GM12878 (cell line): ENCODE measurements around the gene SPATS2L. TPM values are rescaled to one million over a fixed set of nuclear protein-coding genes. Genes with fewer than 3 reads are reported as not detected.

Experiments
- ATAC-seq: fragments of 200-7000 bp; cut with Tn5 transposase; 3 replicates; pipeline ENCODE4 v1.9.1; 2020; ENCODE audit warnings: mild to moderate bottlenecking, moderate library complexity
- BruUV-seq: library from RNA; stranded (reverse); fragments of 400-500 nt; replicated peaks from 2 replicates; lab custom pipeline; 2021; lab: Mats Ljungman, UMichigan
- CTCF ChIA-PET: fragments of 300-600 bp; sonication (Branson Sonifier 250); formaldehyde crosslinking; extraction: SDS; loops from one replicate; lab custom pipeline; 2021; ENCODE audit warnings: inconsistent platforms; lab: Yijun Ruan, JAX
- POLR2A ChIA-PET: fragments of 350-600 bp; formaldehyde crosslinking; extraction: SDS; loops from one replicate; lab custom pipeline; 2021; ENCODE audit warnings: inconsistent platforms; lab: Charles Lee
- RAD21 ChIA-PET: fragments of 300-600 bp; sonication (Branson Sonifier 250); formaldehyde crosslinking; loops from one replicate; lab custom pipeline; 2023; ENCODE audit warnings: antibody characterized with exemption; ENCODE audit not compliant: unreplicated experiment; lab: Charles Lee
- SMC1A ChIA-PET: fragments of 300-600 bp; sonication (Branson Sonifier 250); formaldehyde crosslinking; loops from one replicate; lab custom pipeline; 2023; ENCODE audit not compliant: unreplicated experiment, uncharacterized antibody; lab: Charles Lee
- DNase-seq: peaks from one replicate; pipeline ENCODE4 v3.0.0-alpha.2; 2011; ENCODE audit warnings: low read depth, low spot score
- FAIRE-seq: peaks from 3 replicates; lab custom pipeline; 2011; peaks lifted over from hg19 to GRCh38; lab: Jason Lieb, UNC
- H2AFZ ChIP-seq: 2 replicates; pipeline ENCODE4 v1.6.0; 2011; ENCODE audit warnings: low read depth, low read length, control low read depth; ENCODE audit not compliant: control insufficient read depth
- H3K27ac ChIP-seq: 2 replicates; pipeline ENCODE4 v1.5.1; 2011; ENCODE audit warnings: control low read depth; ENCODE audit not compliant: control insufficient read depth, insufficient read depth
- H3K27me3 ChIP-seq, 2 experiments: replicated peaks in 1 of 2; 2 replicates each; pipeline versions ENCODE4 v1.6.0 to v1.6.1; 2011; ENCODE audit warnings: low read length in 1 of 2; ENCODE audit not compliant: control insufficient read depth in 2 of 2, insufficient read depth in 2 of 2
- H3K36me3 ChIP-seq, 2 experiments: 2 replicates each; pipeline ENCODE4 v1.5.1; 2011; ENCODE audit warnings: low read length in 1 of 2; ENCODE audit not compliant: control insufficient read depth in 2 of 2, insufficient read depth in 2 of 2
- H3K4me1 ChIP-seq: 2 replicates; pipeline ENCODE4 v1.6.1; 2011; ENCODE audit warnings: mild to moderate bottlenecking, low read length, moderate library complexity, mixed read lengths; ENCODE audit not compliant: control insufficient read depth, insufficient read depth
- H3K4me2 ChIP-seq: 2 replicates; pipeline ENCODE4 v1.6.0; 2011; ENCODE audit warnings: control low read depth; ENCODE audit not compliant: control insufficient read depth, insufficient read depth
- H3K4me3 ChIP-seq: fragments of 200-600 bp; sonication (generic); 2 replicates; pipeline ENCODE4 v1.5.1; 2016
- H3K79me2 ChIP-seq: 2 replicates; pipeline ENCODE4 v1.6.0; 2011; ENCODE audit warnings: low read length; ENCODE audit not compliant: control insufficient read depth, insufficient read depth
- H3K9ac ChIP-seq: 2 replicates; pipeline ENCODE4 v1.8.0; 2011; ENCODE audit warnings: low read length, control low read depth, mixed read lengths; ENCODE audit not compliant: control insufficient read depth, insufficient read depth
- H3K9me3 ChIP-seq: replicated peaks from 3 replicates; pipeline ENCODE4 v1.5.1; 2011; ENCODE audit warnings: mild to moderate bottlenecking, low read length; ENCODE audit not compliant: control insufficient read depth, insufficient read depth
- H4K20me1 ChIP-seq: 2 replicates; pipeline ENCODE4 v1.6.0; 2011; ENCODE audit not compliant: control insufficient read depth, insufficient read depth
- BHLHE40 ChIP-seq, 2 experiments: fragments of 450-650 bp in 1 of 2; IDR thresholded peaks; 2 replicates each; pipeline ENCODE4 v1.6.1; 2011 to 2017; ENCODE audit warnings: low read depth in 2 of 2, borderline replicate concordance in 1 of 2, improper control_type of control experiment in 1 of 2, low read length in 1 of 2, mild to moderate bottlenecking in 1 of 2
- CHD1 ChIP-seq: IDR thresholded peaks from 2 replicates; pipeline ENCODE4 v1.6.1; 2012; ENCODE audit warnings: low read depth, low read length, improper control_type of control experiment
- CUX1 ChIP-seq: IDR thresholded peaks from 2 replicates; pipeline ENCODE4 v1.6.1; 2012; ENCODE audit warnings: improper control_type of control experiment, low read depth, low read length; ENCODE audit not compliant: insufficient replicate concordance
- GATAD2B ChIP-seq: fragments of 450-650 bp; conservative IDR thresholded peaks from 2 replicates; pipeline ENCODE4 v1.6.1; 2017; ENCODE audit warnings: low read depth, mild to moderate bottlenecking, moderate library complexity
- KDM1A ChIP-seq: fragments of 200-600 bp; sonication (generic); IDR thresholded peaks from 2 replicates; pipeline ENCODE4 v1.6.1; 2016; ENCODE audit warnings: borderline replicate concordance
- MEF2A ChIP-seq: IDR thresholded peaks from 2 replicates; pipeline ENCODE4 v1.6.1; 2011; ENCODE audit warnings: low read depth, mild to moderate bottlenecking, low read length, moderate library complexity; ENCODE audit not compliant: insufficient read depth
- MTA2 ChIP-seq: fragments of 450-650 bp; IDR thresholded peaks from 2 replicates; pipeline ENCODE4 v1.6.1; 2016; ENCODE audit warnings: low read depth, mild to moderate bottlenecking, moderate library complexity
- MYB ChIP-seq: fragments of 150-350 bp; IDR thresholded peaks from 2 replicates; pipeline ENCODE4 v1.6.1; 2014; ENCODE audit warnings: mild to moderate bottlenecking, low read depth, low read length, borderline replicate concordance
- POU2F2 ChIP-seq: IDR thresholded peaks from 3 replicates; pipeline ENCODE4 v1.6.1; 2011; ENCODE audit warnings: low read depth, mild to moderate bottlenecking, low read length, borderline replicate concordance
- RAD51 ChIP-seq: fragments of 450-650 bp; IDR thresholded peaks from 2 replicates; pipeline ENCODE4 v1.6.1; 2016; ENCODE audit warnings: moderate library complexity, mild to moderate bottlenecking, inconsistent platforms
- RB1 ChIP-seq: fragments of 450-650 bp; formaldehyde crosslinking; IDR thresholded peaks from 2 replicates; pipeline ENCODE4 v1.6.1; 2017; ENCODE audit warnings: mild to moderate bottlenecking, borderline replicate concordance
- SMC3 ChIP-seq: IDR thresholded peaks from 2 replicates; pipeline ENCODE4 v1.6.1; 2011; ENCODE audit warnings: low read length, improper control_type of control experiment, borderline replicate concordance
- SPI1 ChIP-seq: IDR thresholded peaks from 2 replicates; pipeline ENCODE4 v1.6.1; 2011; ENCODE audit warnings: low read depth, mild to moderate bottlenecking, low read length, moderate library complexity, borderline replicate concordance; ENCODE audit not compliant: insufficient read depth
- ZNF24 ChIP-seq: fragments of 450-650 bp; IDR thresholded peaks from 2 replicates; pipeline ENCODE4 v1.6.1; 2017; ENCODE audit warnings: antibody characterized with exemption, mild to moderate bottlenecking
- WGBS: methylation state at CpG from one replicate; pipeline ENCODE4 v1.1.6; 2016; ENCODE audit warnings: low lambda C conversion rate; ENCODE audit not compliant: insufficient replicate concordance, insufficient coverage; ENCODE audit errors: missing lambda C conversion rate; 5-methylcytosine and 5-hydroxymethylcytosine counted together
- in situ Hi-C: fragments of 300-500 bp; cut with MboI; formaldehyde crosslinking; loops from 9 replicates; pipeline ENCODE4 v1.14.3; 2018; ENCODE audit warnings: mixed read lengths
- intact Hi-C: fragments of 100-400 bp; cut with micrococcal nuclease; formaldehyde crosslinking; loops from one replicate; pipeline ENCODE4 v1.14.2; 2022; ENCODE audit not compliant: unreplicated experiment
- polyA plus RNA-seq, 11 experiments: library from polyadenylated mRNA; depleted of rRNA in 4 of 11; unstranded in 6 of 11; stranded (reverse) in 5 of 11; fragments of >200 nt; fragmentation: Nextera tagmentation in 4 of 11; fragmentation: Illumina TruSeq in 1 of 11; extraction: Ambion mirVana in 4 of 11; extraction: Trizol in 1 of 11; gene quantifications; 1 replicate in 1 of 11; 2 replicates in 10 of 11; pipeline versions ENCODE4 v1.2.1 to v1.2.3, GENCODE V29; 2011 to 2016; ENCODE audit warnings: inconsistent platforms in 2 of 11, missing spikeins in 2 of 11, low read depth in 1 of 11
- total RNA-seq, 4 experiments: library from RNA; depleted of rRNA in 3 of 4; stranded (reverse); fragments of >200 nt in 3 of 4; fragmentation: Illumina TruSeq in 1 of 4; extraction: Trizol in 1 of 4; gene quantifications; 2 replicates each; pipeline versions ENCODE4 v1.2.1 to v1.2.3, GENCODE V29; 2013 to 2021
- TF ChIP-seq, protein P1 (sequence below): fragments of 450-650 bp; IDR thresholded peaks from 2 replicates; pipeline ENCODE4 v1.6.1; 2018; ENCODE audit warnings: borderline replicate concordance, mild to moderate bottlenecking; ENCODE audit not compliant: partially characterized antibody

The SPATS2L gene
- total and polyA plus RNA-seq, 10 of the 15 experiments (the other 5 are each of a cell fraction or from before 2014, with no cell fraction given) = 5.2 to 30.0 (median 20.1) TPM

- CTCF ChIA-PET = no interaction called here
- in situ Hi-C loops = no loop called here
- 27% methylated on average over 5 of the region's 5 CpGs for WGBS
- DNase-seq (no peak), FAIRE-seq (no peak), ATAC-seq (no peak)
- Histone ChIP-seq H3K4me1 (no peaks in the 10 kb centered on the region), H3K79me2 (no peaks in the 10 kb centered on the region), H4K20me1 (no peaks in the 10 kb centered on the region), H3K27ac (no peak overlapping the region), H3K9me3 (no peaks in the 10 kb centered on the region; the same call in 2 of the 3 replicates), H2AFZ (no peak overlapping the region), H3K4me2 (no peak overlapping the region), H3K36me3 (no peaks in the 10 kb centered on the region), H3K4me3 (no peak overlapping the region), H3K9ac (no peak overlapping the region), H3K27me3 (no peaks in the 10 kb centered on the region; a peak in 1 of 4 replicates)
- SMC1A ChIA-PET = interaction anchor here (1.1 to 1.5 kb wide), 2 partner anchors 11 to 12 kb away, joined by 3 to 5 read pairs; no protein-coding TSS in a partner anchor
- RAD21 ChIA-PET = no interaction called here
- intact Hi-C loops = no loop called here
- POLR2A ChIA-PET = no interaction called here
- no TSS peak for BruUV-seq
- TF ChIP-seq MTA2 = no peak
- TF ChIP-seq MEF2A = no peak
- no peak for TF ChIP-seq RAD51
- no peak for TF ChIP-seq CHD1
- TF ChIP-seq ZNF24 = no peak
- no peak for TF ChIP-seq MYB
- no peak for TF ChIP-seq SMC3
- TF ChIP-seq CUX1 = no peak
- no peak for TF ChIP-seq BHLHE40 (IDR thresholded peaks at IDR 0.05; ENCODE audit: borderline replicate concordance in 1 of 2, low read depth in 2 of 2, low read length in 1 of 2)
- TF ChIP-seq, protein P1, sequence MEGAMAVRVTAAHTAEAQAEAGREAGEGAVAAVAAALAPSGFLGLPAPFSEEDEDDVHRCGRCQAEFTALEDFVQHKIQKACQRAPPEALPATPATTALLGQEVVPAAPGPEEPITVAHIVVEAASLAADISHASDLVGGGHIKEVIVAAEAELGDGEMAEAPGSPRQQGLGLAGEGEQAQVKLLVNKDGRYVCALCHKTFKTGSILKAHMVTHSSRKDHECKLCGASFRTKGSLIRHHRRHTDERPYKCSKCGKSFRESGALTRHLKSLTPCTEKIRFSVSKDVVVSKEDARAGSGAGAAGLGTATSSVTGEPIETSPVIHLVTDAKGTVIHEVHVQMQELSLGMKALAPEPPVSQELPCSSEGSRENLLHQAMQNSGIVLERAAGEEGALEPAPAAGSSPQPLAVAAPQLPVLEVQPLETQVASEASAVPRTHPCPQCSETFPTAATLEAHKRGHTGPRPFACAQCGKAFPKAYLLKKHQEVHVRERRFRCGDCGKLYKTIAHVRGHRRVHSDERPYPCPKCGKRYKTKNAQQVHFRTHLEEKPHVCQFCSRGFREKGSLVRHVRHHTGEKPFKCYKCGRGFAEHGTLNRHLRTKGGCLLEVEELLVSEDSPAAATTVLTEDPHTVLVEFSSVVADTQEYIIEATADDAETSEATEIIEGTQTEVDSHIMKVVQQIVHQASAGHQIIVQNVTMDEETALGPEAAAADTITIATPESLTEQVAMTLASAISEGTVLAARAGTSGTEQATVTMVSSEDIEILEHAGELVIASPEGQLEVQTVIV = no peak
- TF ChIP-seq POU2F2 = no peak
- no peak for TF ChIP-seq RB1
- TF ChIP-seq SPI1 = no peak
- no peak for TF ChIP-seq KDM1A
- TF ChIP-seq GATAD2B = no peak
Measured at GRCh38 chr2:200275295-200276013, 31.0 kb upstream of the SPATS2L start.
